Type B pancreatic cell (in vitro differentiated cells): ENCODE measurements around the gene SYVN1. TPM values are rescaled to one million over a fixed set of nuclear protein-coding genes. Genes with fewer than 3 reads are reported as not detected.

Source experiments
- DNase-seq: peaks from one replicate; pipeline ENCODE4 v3.0.0; 2021; ENCODE audit warnings: mixed read lengths; ENCODE audit not compliant: unreplicated experiment; ENCODE audit errors: extremely low spot score
- H3K27ac Mint-ChIP-seq: 2 replicates; pipeline ENCODE4 v1.8.0; 2021; ENCODE audit warnings: mild to moderate bottlenecking, mixed read lengths
- H3K27me3 Mint-ChIP-seq: 2 replicates; pipeline ENCODE4 v1.8.0; 2021; ENCODE audit warnings: mixed read lengths
- H3K36me3 Mint-ChIP-seq: 2 replicates; pipeline ENCODE4 v1.8.0; 2021; ENCODE audit warnings: mixed read lengths
- H3K4me1 Mint-ChIP-seq: one replicate; pipeline ENCODE4 v1.8.0; 2021; ENCODE audit warnings: mixed read lengths; ENCODE audit not compliant: unreplicated experiment
- H3K4me3 Mint-ChIP-seq: 2 replicates; pipeline ENCODE4 v1.8.0; 2021; ENCODE audit warnings: mild to moderate bottlenecking, mixed read lengths
- H3K9me3 Mint-ChIP-seq: 2 replicates; pipeline ENCODE4 v1.8.0; 2021; ENCODE audit warnings: mixed read lengths
- CTCF ChIP-seq: fragments of 200-600 bp; sonication (generic); conservative IDR thresholded peaks from 2 replicates; pipeline ENCODE4 v1.5.0; 2021; ENCODE audit warnings: antibody characterized with exemption, mild to moderate bottlenecking
- total RNA-seq: library from RNA; stranded (reverse); gene quantifications from 2 replicates; pipeline ENCODE4 v1.2.1, GENCODE V29; 2021; ENCODE audit warnings: low replicate concordance

Gene SYVN1
- total RNA-seq, 1 donor from 2014 or later: 50.6 TPM

GRCh38 chr11:65166893-65167292, 32.6 kb upstream of the SYVN1 start:
- no peaks in the 10 kb centered on the region for H3K36me3 Mint-ChIP-seq
- no peak overlapping the region for H3K27ac Mint-ChIP-seq
- H3K4me3 Mint-ChIP-seq: no peak overlapping the region
- no peaks in the 10 kb centered on the region for H3K9me3 Mint-ChIP-seq
- TF ChIP-seq CTCF: no peak
- H3K27me3 Mint-ChIP-seq: no peaks in the 10 kb centered on the region
- no peaks in the 10 kb centered on the region for H3K4me1 Mint-ChIP-seq
- no peak for DNase-seq

- no peak for DNase-seq
- no peaks in the 10 kb centered on the region for H3K27me3 Mint-ChIP-seq
- TF ChIP-seq CTCF: no peak
- no peak overlapping the region for H3K4me3 Mint-ChIP-seq
- no peak overlapping the region for H3K27ac Mint-ChIP-seq
- H3K4me1 Mint-ChIP-seq: no peaks in the 10 kb centered on the region
- no peaks in the 10 kb centered on the region for H3K9me3 Mint-ChIP-seq
- no peaks in the 10 kb centered on the region for H3K36me3 Mint-ChIP-seq
Observed at GRCh38 chr11:65165410-65166317, 31.3 kb upstream of the SYVN1 start.

GRCh38 chr11:65163684-65164083, 29.4 kb upstream of the SYVN1 start:
- Mint-ChIP-seq H3K4me1 (no peaks in the 10 kb centered on the region), H3K4me3 (no peak overlapping the region), H3K27me3 (peaks cover 3% of the 10 kb centered on the region), H3K36me3 (no peaks in the 10 kb centered on the region), H3K9me3 (no peaks in the 10 kb centered on the region), H3K27ac (no peak overlapping the region)
- no peak for TF ChIP-seq CTCF
- DNase-seq: no peak

GRCh38 chr11:65160643-65161042, 26.3 kb upstream of the SYVN1 start:
- DNase-seq: no peak
- peaks cover 3% of the 10 kb centered on the region for H3K27me3 Mint-ChIP-seq
- H3K4me3 Mint-ChIP-seq: no peak overlapping the region
- no peaks in the 10 kb centered on the region for H3K4me1 Mint-ChIP-seq
- TF ChIP-seq CTCF: no peak
- H3K9me3 Mint-ChIP-seq: no peaks in the 10 kb centered on the region
- no peaks in the 10 kb centered on the region for H3K36me3 Mint-ChIP-seq
- H3K27ac Mint-ChIP-seq: no peak overlapping the region

GRCh38 chr11:65159012-65159411, 24.7 kb upstream of the SYVN1 start:
- H3K9me3 Mint-ChIP-seq: no peaks in the 10 kb centered on the region
- no peak for DNase-seq

More at GRCh38 chr11:65159012-65159411, 24.7 kb upstream of the SYVN1 start:
- no peak for TF ChIP-seq CTCF
- no peak overlapping the region for H3K27ac Mint-ChIP-seq
- no peak overlapping the region for H3K4me3 Mint-ChIP-seq
- no peaks in the 10 kb centered on the region for H3K4me1 Mint-ChIP-seq
- H3K36me3 Mint-ChIP-seq: no peaks in the 10 kb centered on the region
- H3K27me3 Mint-ChIP-seq: peaks cover 3% of the 10 kb centered on the region
